CD4-positive, alpha-beta memory T cell (primary cell): Measurements from ENCODE around the gene CUBN. TPM values are rescaled to one million over a fixed set of nuclear protein-coding genes. Genes with fewer than 3 reads are reported as not detected.

Experiments used
- CTCF ChIA-PET: fragments of 350-600 bp; sonication (Branson Sonifier 250); formaldehyde crosslinking; loops from one replicate; lab custom pipeline; 2021; ENCODE audit warnings: inconsistent platforms; ENCODE audit not compliant: partially characterized antibody; lab: Charles Lee
- POLR2A ChIA-PET: fragments of 350-600 bp; sonication (Branson Sonifier 250); formaldehyde crosslinking; loops from one replicate; lab custom pipeline; 2021; ENCODE audit not compliant: partially characterized antibody; lab: Charles Lee
- DNase-seq, 5 donors: peaks; one replicate each; pipeline versions ENCODE4 v3.0.0 to v3.0.0-alpha.2; 2020 to 2022; ENCODE audit warnings: mixed read lengths in 1 of 5
- H3K27ac ChIP-seq: one replicate; pipeline ENCODE4 v1.7.0; 2013; ENCODE audit warnings: low read depth, low read length
- H3K27me3 ChIP-seq: 2 replicates; pipeline ENCODE4 v1.7.0; 2013; ENCODE audit warnings: mild to moderate bottlenecking, low read length, moderate library complexity; ENCODE audit not compliant: insufficient read depth
- H3K36me3 ChIP-seq: 2 replicates; pipeline ENCODE4 v1.7.0; 2013; ENCODE audit warnings: mild to moderate bottlenecking, low read length, moderate library complexity; ENCODE audit not compliant: insufficient read depth
- H3K4me1 ChIP-seq: 2 replicates; pipeline ENCODE4 v1.7.0; 2013; ENCODE audit warnings: mild to moderate bottlenecking, low read length, moderate library complexity; ENCODE audit not compliant: insufficient read depth
- H3K4me3 ChIP-seq, 2 donors: one replicate each; pipeline ENCODE4 v1.7.0; 2013; ENCODE audit warnings: low read length in 2 of 2, mild to moderate bottlenecking in 1 of 2
- H3K9me3 ChIP-seq, 2 donors: one replicate each; pipeline ENCODE4 v1.7.0; 2013; ENCODE audit warnings: low read length in 2 of 2, control low read depth in 1 of 2; ENCODE audit not compliant: control insufficient read depth in 1 of 2
- H3K27ac Mint-ChIP-seq, 7 donors: one replicate each; pipeline ENCODE4 v1.8.0; 2020 to 2021; ENCODE audit warnings: mixed read lengths in 7 of 7, mild to moderate bottlenecking in 6 of 7, inconsistent platforms in 3 of 7, moderate library complexity in 3 of 7
- H3K27me3 Mint-ChIP-seq, 2 donors: one replicate each; pipeline ENCODE4 v1.8.0; 2020 to 2021; ENCODE audit warnings: mixed read lengths in 2 of 2
- H3K36me3 Mint-ChIP-seq, 2 donors: one replicate each; pipeline ENCODE4 v1.8.0; 2020 to 2021; ENCODE audit warnings: mixed read lengths in 2 of 2, inconsistent platforms in 1 of 2, mild to moderate bottlenecking in 1 of 2
- H3K4me1 Mint-ChIP-seq, 4 donors: one replicate each; pipeline ENCODE4 v1.8.0; 2020 to 2021; ENCODE audit warnings: mixed read lengths in 4 of 4, mild to moderate bottlenecking in 1 of 4
- H3K4me3 Mint-ChIP-seq, 8 donors: one replicate each; pipeline ENCODE4 v1.8.0; 2020 to 2021; ENCODE audit warnings: mixed read lengths in 8 of 8, mild to moderate bottlenecking in 7 of 8, moderate library complexity in 6 of 8, inconsistent platforms in 3 of 8
- H3K9me3 Mint-ChIP-seq, 8 donors: one replicate each; pipeline ENCODE4 v1.8.0; 2020 to 2021; ENCODE audit warnings: mixed read lengths in 8 of 8, mild to moderate bottlenecking in 5 of 8, inconsistent platforms in 3 of 8, moderate library complexity in 1 of 8
- intact Hi-C: fragments of 100-400 bp; cut with micrococcal nuclease; formaldehyde crosslinking; loops from one replicate; pipeline ENCODE4 v1.15.1; 2023
- polyA plus RNA-seq, 2 donors: library from polyadenylated mRNA; unstranded; fragments of 300-500 nt; fragmentation: Illumina TruSeq; gene quantifications; one replicate each; pipeline ENCODE4 v1.2.3, GENCODE V29; 2021
- total RNA-seq, 2 experiments: library from RNA; stranded (reverse); gene quantifications; one replicate each; pipeline ENCODE4 v1.2.3, GENCODE V29; 2021

CUBN gene
- total and polyA plus RNA-seq, 4 experiments from 2014 or later: 0.49 to 10.9 (median 8.5) TPM; not detected in 1

GRCh38 chr10:17035446-17035845 lies 94.2 kb downstream of the CUBN start:
- DNase-seq: no peak
- Histone ChIP-seq H3K4me3 (no peak overlapping the region), H3K9me3 (no peaks in the 10 kb centered on the region), H3K27me3 (no peaks in the 10 kb centered on the region), H3K4me1 (peaks cover 32% of the 10 kb centered on the region), H3K27ac (no peak overlapping the region), H3K36me3 (no peaks in the 10 kb centered on the region)
- peaks cover 0 to 2% of the 10 kb centered on the region in 2 donors for H3K36me3 Mint-ChIP-seq
- H3K4me1 Mint-ChIP-seq: peaks cover 22 to 41% (median 33%) of the 10 kb centered on the region in 4 donors
- no peaks in the 10 kb centered on the region for H3K27me3 Mint-ChIP-seq
- no peaks in the 10 kb centered on the region for H3K9me3 Mint-ChIP-seq
- no peak overlapping the region for H3K4me3 Mint-ChIP-seq
- H3K27ac Mint-ChIP-seq: peak overlapping the region in 3 of 7 donors; percentile 27 to 71 (median 40)
- CTCF ChIA-PET: interaction anchor here (1.4 kb wide), 1 partner anchor 14 kb away, joined by 3 read pairs; no protein-coding TSS in a partner anchor
- intact Hi-C loops: no loop called here
- POLR2A ChIA-PET: no interaction called here

GRCh38 chr10:17033529-17034260 lies 95.9 kb downstream of the CUBN start:
- Histone ChIP-seq H3K27me3 (no peaks in the 10 kb centered on the region), H3K27ac (peak overlapping the region; percentile 36), H3K9me3 (no peaks in the 10 kb centered on the region), H3K4me1 (peaks cover 50% of the 10 kb centered on the region), H3K36me3 (no peaks in the 10 kb centered on the region), H3K4me3 (no peak overlapping the region)
- Mint-ChIP-seq H3K4me1 (peaks cover 30 to 58% (median 47%) of the 10 kb centered on the region in 4 donors), H3K27me3 (no peaks in the 10 kb centered on the region), H3K4me3 (peak overlapping the region in 3 of 8 donors; percentile 12 to 44 (median 22)), H3K27ac (peak overlapping the region in 6 of 7 donors; percentile 52 to 95 (median 89)), H3K9me3 (no peaks in the 10 kb centered on the region), H3K36me3 (peaks cover 0 to 2% of the 10 kb centered on the region in 2 donors)
- ChIA-PET POLR2A (interaction anchor here (0.7 kb wide), 1 partner anchor 10 kb away, joined by 3 read pairs; no protein-coding TSS in a partner anchor), CTCF (no interaction called here)
- DNase-seq: no peak
- intact Hi-C loops: no loop called here

- H3K36me3 ChIP-seq: no peaks in the 10 kb centered on the region
- POLR2A ChIA-PET: interaction anchor here (3.8 kb wide), 1 partner anchor 197 kb away, joined by 34 read pairs; the partner anchor contains the start of gene VIM
- peaks cover 41 to 74% (median 59%) of the 10 kb centered on the region in 4 donors for H3K4me1 Mint-ChIP-seq
- H3K27me3 ChIP-seq: no peaks in the 10 kb centered on the region
- no peak for DNase-seq
- H3K4me1 ChIP-seq: peaks cover 67% of the 10 kb centered on the region
- intact Hi-C loops: no loop called here
- H3K27ac Mint-ChIP-seq: peak overlapping the region in 6 of 7 donors; percentile 52 to 95 (median 87)
- H3K4me3 ChIP-seq: no peak overlapping the region
- no peaks in the 10 kb centered on the region for H3K9me3 Mint-ChIP-seq
- peak overlapping the region in 1 of 8 donors; percentile 17 for H3K4me3 Mint-ChIP-seq
- H3K27me3 Mint-ChIP-seq: no peaks in the 10 kb centered on the region
- CTCF ChIA-PET: no interaction called here
- H3K27ac ChIP-seq: no peak overlapping the region
- H3K9me3 ChIP-seq: no peaks in the 10 kb centered on the region
- peaks cover 0 to 2% of the 10 kb centered on the region in 2 donors for H3K36me3 Mint-ChIP-seq
Observed at GRCh38 chr10:17031637-17032635, 97.7 kb downstream of the CUBN start.

GRCh38 chr10:17029581-17030271 lies 99.9 kb downstream of the CUBN start:
- Mint-ChIP-seq H3K4me1 (peaks cover 55 to 94% (median 77%) of the 10 kb centered on the region in 4 donors), H3K27me3 (no peaks in the 10 kb centered on the region), H3K36me3 (peaks cover 0 to 1% of the 10 kb centered on the region in 2 donors), H3K9me3 (no peaks in the 10 kb centered on the region), H3K27ac (peak overlapping the region; percentile 95 to 97 (median 97)), H3K4me3 (peak overlapping the region; percentile 81 to 86 (median 84))
- Histone ChIP-seq H3K4me1 (peaks cover 90% of the 10 kb centered on the region), H3K9me3 (no peaks in the 10 kb centered on the region), H3K36me3 (no peaks in the 10 kb centered on the region), H3K4me3 (peak overlapping the region in 1 of 2 donors; percentile 51), H3K27ac (peak overlapping the region; percentile 90), H3K27me3 (no peaks in the 10 kb centered on the region)
- DNase-seq: peak; percentile 65 to 90 (median 68)
- ChIA-PET CTCF (interaction anchor here (0.8 to 0.9 kb wide), 2 partner anchors 27 to 200 kb away, joined by 3 to 4 read pairs; no protein-coding TSS in a partner anchor), POLR2A (interaction anchor here (0.6 to 3.8 kb wide), 7 partner anchors 8 to 208 kb away, joined by 3 to 34 read pairs (median 6); partner anchors contain the start of genes TRDMT1 and VIM)
- intact Hi-C loops: loop anchor here (1.0 to 10.0 kb wide), 9 partner anchors 13 to 1625 kb away; partner anchors contain the start of genes ARL5B and NSUN6

- ChIA-PET POLR2A (interaction anchor here (0.6 to 3.8 kb wide), 7 partner anchors 9 to 209 kb away, joined by 3 to 34 read pairs (median 6); partner anchors contain the start of genes TRDMT1 and VIM), CTCF (interaction anchor here (0.8 to 0.9 kb wide), 2 partner anchors 26 to 201 kb away, joined by 3 to 4 read pairs; no protein-coding TSS in a partner anchor)
- Mint-ChIP-seq H3K36me3 (peaks cover 0 to 1% of the 10 kb centered on the region in 2 donors), H3K9me3 (no peaks in the 10 kb centered on the region), H3K4me3 (peak overlapping the region; percentile 81 to 86 (median 84)), H3K27me3 (no peaks in the 10 kb centered on the region), H3K27ac (peak overlapping the region; percentile 95 to 97 (median 97)), H3K4me1 (peaks cover 58 to 93% (median 78%) of the 10 kb centered on the region in 4 donors)
- Histone ChIP-seq H3K27me3 (no peaks in the 10 kb centered on the region), H3K27ac (peak overlapping the region; percentile 90), H3K36me3 (no peaks in the 10 kb centered on the region), H3K4me1 (peaks cover 91% of the 10 kb centered on the region), H3K9me3 (no peaks in the 10 kb centered on the region), H3K4me3 (peak overlapping the region in 1 of 2 donors; percentile 51)
- intact Hi-C loops: loop anchor here (1.0 to 10.0 kb wide), 9 partner anchors 13 to 1626 kb away; partner anchors contain the start of genes ARL5B and NSUN6
- no peak for DNase-seq
Observed at GRCh38 chr10:17029239-17029580, 100.4 kb downstream of the CUBN start.

- POLR2A ChIA-PET: interaction anchor here (0.6 to 3.8 kb wide), 8 partner anchors 8 to 209 kb away, joined by 3 to 34 read pairs (median 8); partner anchors contain the start of genes TRDMT1 and VIM
- H3K27me3 ChIP-seq: no peaks in the 10 kb centered on the region
- Mint-ChIP-seq H3K27me3 (no peaks in the 10 kb centered on the region), H3K4me1 (peaks cover 58 to 93% (median 78%) of the 10 kb centered on the region in 4 donors), H3K9me3 (no peaks in the 10 kb centered on the region), H3K27ac (peak overlapping the region; percentile 95 to 97 (median 97)), H3K36me3 (peaks cover 0 to 1% of the 10 kb centered on the region in 2 donors), H3K4me3 (peak overlapping the region; percentile 48 to 86 (median 84))
- no peaks in the 10 kb centered on the region for H3K36me3 ChIP-seq
- H3K27ac ChIP-seq: peak overlapping the region; percentile 90
- DNase-seq: no peak
- H3K4me3 ChIP-seq: peak overlapping the region in 1 of 2 donors; percentile 51
- H3K4me1 ChIP-seq: peaks cover 91% of the 10 kb centered on the region
- intact Hi-C loops: loop anchor here (1.0 to 10.0 kb wide), 9 partner anchors 14 to 1626 kb away; partner anchors contain the start of genes ARL5B and NSUN6
- CTCF ChIA-PET: interaction anchor here (0.8 to 0.9 kb wide), 2 partner anchors 26 to 201 kb away, joined by 3 to 4 read pairs; no protein-coding TSS in a partner anchor
- no peaks in the 10 kb centered on the region for H3K9me3 ChIP-seq
Observed at GRCh38 chr10:17028798-17029197, 100.8 kb downstream of the CUBN start.
